GM23248 (cell line): ENCODE data around the gene PTS. TPM values are rescaled to one million over a fixed set of nuclear protein-coding genes. Genes with fewer than 3 reads are reported as not detected.
"Not testable (repeated sequence)": the region's sequence is repeated elsewhere in the genome, so short reads cannot be mapped to it uniquely, and the experiment has no call there.

Experiments used
- DNase-seq: peaks from one replicate; pipeline ENCODE4 v3.0.0-alpha.2; 2015
- H2AFZ ChIP-seq: fragments of 200-600 bp; sonication (generic); 2 replicates; pipeline ENCODE4 v1.6.1; 2016; ENCODE audit warnings: antibody characterized with exemption
- H3F3A ChIP-seq: fragments of 200-600 bp; sonication (generic); 2 replicates; pipeline ENCODE4 v1.6.1; 2016; ENCODE audit warnings: mild to moderate bottlenecking, antibody characterized with exemption, mixed run types; ENCODE audit not compliant: insufficient read depth
- H3K27ac ChIP-seq: fragments of 200-600 bp; sonication (generic); 2 replicates; pipeline ENCODE4 v1.5.1; 2016; ENCODE audit warnings: mild to moderate bottlenecking
- H3K27me3 ChIP-seq: fragments of 200-600 bp; sonication (generic); replicated peaks from 2 replicates; pipeline ENCODE4 v1.6.1; 2016; ENCODE audit warnings: mild to moderate bottlenecking; ENCODE audit not compliant: insufficient read depth
- H3K36me3 ChIP-seq: fragments of 200-600 bp; sonication (generic); 2 replicates; pipeline ENCODE4 v1.6.1; 2016; ENCODE audit warnings: low read depth, mild to moderate bottlenecking
- H3K4me1 ChIP-seq: fragments of 200-600 bp; sonication (generic); 2 replicates; pipeline ENCODE4 v1.6.1; 2016; ENCODE audit warnings: mild to moderate bottlenecking; ENCODE audit not compliant: insufficient read depth
- H3K4me2 ChIP-seq: fragments of 200-600 bp; sonication (generic); one replicate; pipeline ENCODE4 v1.6.1; 2016; ENCODE audit warnings: mild to moderate bottlenecking; ENCODE audit not compliant: unreplicated experiment
- H3K4me3 ChIP-seq: fragments of 200-600 bp; sonication (generic); 2 replicates; pipeline ENCODE4 v1.5.1; 2016; ENCODE audit warnings: mild to moderate bottlenecking
- H3K79me2 ChIP-seq: fragments of 200-600 bp; sonication (generic); 2 replicates; pipeline ENCODE4 v1.6.1; 2016; ENCODE audit warnings: mild to moderate bottlenecking; ENCODE audit not compliant: insufficient read depth
- H3K9ac ChIP-seq: fragments of 200-600 bp; sonication (generic); 2 replicates; pipeline ENCODE4 v1.6.1; 2016; ENCODE audit warnings: mild to moderate bottlenecking
- H3K9me2 ChIP-seq: fragments of 200-600 bp; sonication (generic); 2 replicates; pipeline ENCODE4 v1.6.1; 2016; ENCODE audit warnings: mixed run types, mild to moderate bottlenecking, moderate library complexity; ENCODE audit not compliant: insufficient read depth
- H3K9me3 ChIP-seq: fragments of 200-600 bp; sonication (generic); one replicate; pipeline ENCODE4 v1.6.1; 2017; ENCODE audit warnings: low read depth
- H4K20me1 ChIP-seq: fragments of 200-600 bp; sonication (generic); 2 replicates; pipeline ENCODE4 v1.6.0; 2016; ENCODE audit not compliant: insufficient read depth
- EZH2 ChIP-seq: fragments of 200-600 bp; sonication (generic); IDR thresholded peaks from 2 replicates; pipeline ENCODE4 v1.6.1; 2018; ENCODE audit warnings: antibody characterized with exemption, mild to moderate bottlenecking; ENCODE audit not compliant: insufficient read depth, poor library complexity, severe bottlenecking
- EZH2phosphoT487 ChIP-seq: fragments of 200-600 bp; sonication (generic); IDR thresholded peaks from 2 replicates; pipeline ENCODE4 v1.6.1; 2018; ENCODE audit warnings: antibody characterized with exemption, moderate library complexity, mild to moderate bottlenecking, low read depth; ENCODE audit not compliant: insufficient read depth
- WGBS, 2 experiments: methylation state at CpG; one replicate each; pipeline ENCODE4 v1.1.6; 2015 to 2017; ENCODE audit warnings: low lambda C conversion rate in 2 of 2, low coverage in 1 of 2; ENCODE audit errors: missing lambda C conversion rate in 2 of 2; 5-methylcytosine and 5-hydroxymethylcytosine counted together
- in situ Hi-C: fragments of 300-500 bp; cut with MboI; formaldehyde crosslinking; loops from 2 replicates; pipeline ENCODE4 v1.15.0; 2020
- polyA plus RNA-seq: library from polyadenylated mRNA; unstranded; fragments of >200 nt; fragmentation: Nextera tagmentation; extraction: Ambion mirVana; gene quantifications from 2 replicates; pipeline ENCODE4 v1.2.1, GENCODE V29; 2016
- total RNA-seq: library from RNA; depleted of rRNA; stranded (reverse); fragments of >200 nt; shearing (Covaris generic); gene quantifications from 2 replicates; pipeline ENCODE4 v1.2.3, GENCODE V29; 2014

The PTS gene
- total and polyA plus RNA-seq, 2 experiments from 2014 or later: 36.5 to 100 TPM

DNA sequence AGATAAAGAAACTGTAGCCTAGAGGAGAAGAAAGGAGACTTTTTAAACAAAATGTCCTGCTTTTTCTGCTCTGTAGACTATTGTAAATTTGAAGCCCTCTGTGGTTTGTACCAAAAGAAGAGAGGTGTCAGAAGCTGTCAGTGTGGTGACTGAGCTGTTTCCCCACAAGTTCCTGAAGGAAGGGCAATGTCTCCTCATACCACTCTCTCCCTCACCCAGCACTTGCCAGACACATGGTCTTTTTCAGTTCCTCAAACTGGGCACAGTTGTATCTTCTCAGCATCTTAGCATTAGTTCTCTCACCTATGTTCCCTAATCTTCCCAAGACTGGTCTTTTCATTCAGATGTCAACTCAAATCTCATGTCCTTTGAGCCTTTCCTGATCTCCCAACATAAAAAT lies 46.6 kb upstream of the PTS start:
- Histone ChIP-seq H2AFZ (no peak overlapping the region), H3K4me2 (no peak overlapping the region), H3F3A (no peaks in the 10 kb centered on the region), H3K27ac (no peak overlapping the region), H3K9ac (no peak overlapping the region), H4K20me1 (no peaks in the 10 kb centered on the region), H3K27me3 (no peaks in the 10 kb centered on the region), H3K36me3 (no peaks in the 10 kb centered on the region), H3K79me2 (no peaks in the 10 kb centered on the region), H3K4me3 (no peak overlapping the region), H3K9me3 (no peaks in the 10 kb centered on the region), H3K4me1 (peaks cover 5% of the 10 kb centered on the region; the same call in 1 of the 2 replicates), H3K9me2 (no peaks in the 10 kb centered on the region)
- DNase-seq: no peak
- TF ChIP-seq EZH2 (no peak), EZH2phosphoT487 (no peak)
- in situ Hi-C loops: no loop called here

DNA sequence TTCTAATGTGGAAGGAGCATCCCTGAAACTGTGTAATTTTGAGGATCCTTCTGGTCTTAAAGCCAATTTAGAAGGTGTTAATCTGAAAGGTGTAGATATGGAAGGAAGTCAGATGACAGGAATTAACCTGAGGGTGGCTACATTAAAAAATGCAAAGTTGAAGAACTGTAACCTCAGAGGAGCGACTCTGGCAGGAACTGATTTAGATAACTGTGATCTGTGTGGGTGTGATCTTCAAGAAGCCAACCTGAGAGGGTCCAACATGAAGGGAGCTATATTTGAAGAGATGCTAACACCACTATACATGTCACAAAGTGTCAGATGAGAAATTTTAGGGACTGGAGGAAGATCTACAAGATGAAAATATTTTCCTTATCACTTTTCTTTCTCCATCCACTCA lies 43.4 kb upstream of the PTS start:
- WGBS, 2 experiments: 64 to 81% methylated on average over 1 of the region's 1 CpG
- Histone ChIP-seq H3K9ac (no peak overlapping the region), H3K4me3 (no peak overlapping the region), H3F3A (no peaks in the 10 kb centered on the region), H3K79me2 (no peaks in the 10 kb centered on the region), H3K4me2 (no peak overlapping the region), H4K20me1 (no peaks in the 10 kb centered on the region), H3K9me3 (no peaks in the 10 kb centered on the region), H3K27ac (no peak overlapping the region), H3K9me2 (no peaks in the 10 kb centered on the region), H3K4me1 (no peaks in the 10 kb centered on the region), H3K36me3 (no peaks in the 10 kb centered on the region), H2AFZ (no peak overlapping the region), H3K27me3 (no peaks in the 10 kb centered on the region)
- no peak for DNase-seq
- TF ChIP-seq EZH2 (no peak), EZH2phosphoT487 (no peak)
- in situ Hi-C loops: no loop called here

DNA sequence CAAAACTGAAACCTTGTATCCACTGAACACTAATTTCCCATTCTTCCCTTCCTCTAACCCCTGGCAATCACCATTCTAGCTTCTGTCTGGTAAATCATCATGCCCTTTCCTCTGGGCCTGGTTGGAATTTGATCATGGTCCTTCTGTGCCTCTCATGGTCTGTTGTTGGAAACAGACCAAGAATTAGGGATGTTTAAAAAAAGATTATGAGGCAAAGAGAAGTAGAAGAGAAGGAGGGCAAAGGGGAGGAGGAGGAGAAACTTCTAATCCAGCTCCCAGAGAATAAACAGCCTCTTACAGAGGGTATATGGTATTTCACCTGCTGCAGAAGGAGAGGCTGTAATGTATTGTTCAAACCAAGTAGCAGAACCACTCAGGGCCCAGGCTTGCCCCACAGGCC lies 40.3 kb upstream of the PTS start:
- no peak overlapping the region for H2AFZ ChIP-seq
- no peak for DNase-seq
- no peaks in the 10 kb centered on the region for H3K79me2 ChIP-seq
- H4K20me1 ChIP-seq: no peaks in the 10 kb centered on the region
- H3K27ac ChIP-seq: no peak overlapping the region
- no peaks in the 10 kb centered on the region for H3K9me2 ChIP-seq
- H3K36me3 ChIP-seq: no peaks in the 10 kb centered on the region
- H3K9ac ChIP-seq: no peak overlapping the region
- no peaks in the 10 kb centered on the region for H3K4me1 ChIP-seq
- no peaks in the 10 kb centered on the region for H3K9me3 ChIP-seq
- in situ Hi-C loops: no loop called here
- H3K4me2 ChIP-seq: no peak overlapping the region
- no peak for TF ChIP-seq EZH2phosphoT487
- TF ChIP-seq EZH2: no peak
- H3K27me3 ChIP-seq: no peaks in the 10 kb centered on the region
- H3F3A ChIP-seq: no peaks in the 10 kb centered on the region
- H3K4me3 ChIP-seq: no peak overlapping the region

DNA sequence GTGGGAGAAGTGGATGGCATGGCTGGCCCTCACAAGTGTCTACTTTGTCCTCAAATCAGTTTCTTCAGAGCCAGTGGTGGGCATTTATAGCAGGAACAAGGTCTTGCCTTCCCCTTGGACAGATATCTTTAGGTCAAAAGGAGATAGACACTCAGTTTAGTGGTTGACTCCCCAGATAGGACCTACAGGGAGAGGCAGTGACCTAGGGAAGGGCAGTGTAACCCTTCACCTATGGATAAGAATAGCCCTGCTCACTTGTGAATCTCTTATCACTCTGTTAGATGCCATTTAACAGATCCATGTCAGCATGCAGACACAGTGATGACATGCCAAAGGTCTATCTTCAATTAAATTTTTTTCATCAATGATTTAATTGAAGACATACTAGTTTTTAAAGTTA lies 39.9 kb upstream of the PTS start:
- Histone ChIP-seq H3K79me2 (no peaks in the 10 kb centered on the region), H3K9me2 (no peaks in the 10 kb centered on the region), H3K27me3 (no peaks in the 10 kb centered on the region), H2AFZ (no peak overlapping the region), H3K27ac (no peak overlapping the region), H3K4me3 (no peak overlapping the region), H3K4me1 (no peaks in the 10 kb centered on the region), H4K20me1 (no peaks in the 10 kb centered on the region), H3K4me2 (no peak overlapping the region), H3K36me3 (no peaks in the 10 kb centered on the region), H3K9me3 (no peaks in the 10 kb centered on the region), H3K9ac (no peak overlapping the region), H3F3A (no peaks in the 10 kb centered on the region)
- TF ChIP-seq EZH2phosphoT487 (no peak), EZH2 (no peak)
- in situ Hi-C loops: no loop called here
- DNase-seq: no peak

DNA sequence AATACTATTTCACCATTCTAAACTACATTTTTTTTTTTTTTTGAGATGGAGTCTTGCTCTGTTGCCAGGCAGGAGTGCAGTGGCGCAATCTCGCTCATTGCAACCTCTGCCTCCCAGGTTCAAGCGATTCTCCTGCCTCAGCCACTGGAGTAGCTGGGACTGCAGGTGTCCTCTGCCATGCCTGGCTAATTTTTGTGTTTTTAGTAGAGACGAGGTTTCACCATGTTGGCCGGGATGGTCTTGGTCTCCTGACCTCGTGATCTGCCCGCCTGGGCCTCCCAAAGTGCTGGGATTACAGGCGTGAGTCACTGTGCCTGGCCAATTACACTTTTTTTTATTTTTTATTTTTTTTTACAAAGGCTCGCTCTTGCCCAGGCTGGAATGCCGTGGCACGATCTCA lies 31.1 kb upstream of the PTS start:
- in situ Hi-C loops, H3K9me2 ChIP-seq, H3K36me3 ChIP-seq, H3K27me3 ChIP-seq, H4K20me1 ChIP-seq, H3K79me2 ChIP-seq, H3K9me3 ChIP-seq: not testable (repeated sequence)
- peak overlapping the region; percentile 68 for H3K27ac ChIP-seq
- peaks cover 18% of the 10 kb centered on the region for H3F3A ChIP-seq
- DNase-seq: peak; percentile 56
- H3K4me2 ChIP-seq: peak overlapping the region; percentile 84
- peak overlapping the region; percentile 49 for H3K9ac ChIP-seq
- peak overlapping the region; percentile 62 for H2AFZ ChIP-seq
- 22 to 30% methylated on average over 11 of the region's 11 CpGs for WGBS, 2 experiments
- H3K4me3 ChIP-seq: peak overlapping the region; percentile 53
- peaks cover 21% of the 10 kb centered on the region for H3K4me1 ChIP-seq
